Measurements from ENCODE around the gene APOA1. TPM values are rescaled to one million over a fixed set of nuclear protein-coding genes. Genes with fewer than 3 reads are reported as not detected.
A peak's percentile ranks its signal among the peaks of the same experiment; 100 is the strongest.

APOA1 gene
- polyA plus RNA-seq, 1 donor (not counting 4 experiments of a cell fraction or from before 2014, with no cell fraction given) = not detected

- Histone ChIP-seq H4K20me1 (ENCODE audit: control insufficient read depth, extremely low read depth, insufficient read depth, low read length) (no peaks in the 10 kb centered on the region), H3K9ac (ENCODE audit: control insufficient read depth, extremely low read depth, insufficient read depth, low read length) (no peak overlapping the region), H3K4me3 (ENCODE audit: control insufficient read depth in 2 of 3, extremely low read depth in 1 of 3, insufficient read depth in 2 of 3, low read depth in 1 of 3, low read length in 3 of 3) (no peak overlapping the region), H3K4me1 (ENCODE audit: control insufficient read depth, extremely low read depth, insufficient read depth, low read length) (peaks cover 4% of the 10 kb centered on the region), H3K4me2 (ENCODE audit: control insufficient read depth, extremely low read depth, insufficient read depth, low read depth, low read length) (no peak overlapping the region), H3K27me3 (ENCODE audit: control insufficient read depth, extremely low read depth, insufficient read depth, low read length) (no peaks in the 10 kb centered on the region), H3K36me3 (ENCODE audit: control insufficient read depth in 2 of 2, extremely low read depth in 1 of 2, insufficient read depth in 2 of 2, low read length in 2 of 2) (peaks cover 0 to 2% of the 10 kb centered on the region in 2 experiments), H2AFZ (ENCODE audit: control insufficient read depth, low read length) (no peak overlapping the region), H3K9me3 (ENCODE audit: control insufficient read depth, low read depth, low read length) (no peaks in the 10 kb centered on the region), H3K27ac (ENCODE audit: control insufficient read depth, insufficient read depth, low read length) (no peak overlapping the region), H3K79me2 (ENCODE audit: control insufficient read depth, insufficient read depth, low read length) (no peaks in the 10 kb centered on the region), H3K9me1 (ENCODE audit: control insufficient read depth, extremely low read depth, insufficient read depth, low read length) (no peaks in the 10 kb centered on the region)
- TF ChIP-seq EZH2 (IDR thresholded peaks at IDR 0.05; ENCODE audit: low read length) (no peak), CTCF (optimal IDR thresholded peaks at IDR 0.05 in 1 of 3, IDR thresholded peaks at IDR 0.05 in 1 of 3, conservative IDR thresholded peaks at IDR 0.05 in 1 of 3; ENCODE audit: extremely low read depth in 1 of 3, insufficient read depth in 2 of 3, low read length in 3 of 3) (no peak)
- DNase-seq (ENCODE audit: low read depth, low spot score) = peak; percentile 45
- peak; percentile 81 for FAIRE-seq
- dilution Hi-C loops (cut with MboI; ENCODE audit: extremely low pct_ligation_motif_present, low sequenced_read_pairs) = no loop called here
Observed at GRCh38 chr11:116882386-116882785, 45.0 kb upstream of the APOA1 start.

- H3K9me1 ChIP-seq (ENCODE audit: control insufficient read depth, extremely low read depth, insufficient read depth, low read length) = peaks cover 2% of the 10 kb centered on the region
- no peak overlapping the region for H3K27ac ChIP-seq (ENCODE audit: control insufficient read depth, insufficient read depth, low read length)
- no peaks in the 10 kb centered on the region for H4K20me1 ChIP-seq (ENCODE audit: control insufficient read depth, extremely low read depth, insufficient read depth, low read length)
- no peak overlapping the region for H3K9ac ChIP-seq (ENCODE audit: control insufficient read depth, extremely low read depth, insufficient read depth, low read length)
- no peak for FAIRE-seq
- H3K36me3 ChIP-seq (ENCODE audit: control insufficient read depth in 2 of 2, extremely low read depth in 1 of 2, insufficient read depth in 2 of 2, low read length in 2 of 2) = peaks cover 0 to 2% of the 10 kb centered on the region in 2 experiments
- H3K79me2 ChIP-seq (ENCODE audit: control insufficient read depth, insufficient read depth, low read length) = no peaks in the 10 kb centered on the region
- DNase-seq (ENCODE audit: low read depth, low spot score) = no peak
- dilution Hi-C loops (cut with MboI; ENCODE audit: extremely low pct_ligation_motif_present, low sequenced_read_pairs) = no loop called here
- TF ChIP-seq CTCF (optimal IDR thresholded peaks at IDR 0.05 in 1 of 3, IDR thresholded peaks at IDR 0.05 in 1 of 3, conservative IDR thresholded peaks at IDR 0.05 in 1 of 3; ENCODE audit: extremely low read depth in 1 of 3, insufficient read depth in 2 of 3, low read length in 3 of 3) = no peak
- TF ChIP-seq EZH2 (IDR thresholded peaks at IDR 0.05; ENCODE audit: low read length) = no peak
- no peaks in the 10 kb centered on the region for H3K9me3 ChIP-seq (ENCODE audit: control insufficient read depth, low read depth, low read length)
- no peak overlapping the region for H2AFZ ChIP-seq (ENCODE audit: control insufficient read depth, low read length)
- no peaks in the 10 kb centered on the region for H3K27me3 ChIP-seq (ENCODE audit: control insufficient read depth, extremely low read depth, insufficient read depth, low read length)
- no peak overlapping the region for H3K4me3 ChIP-seq (ENCODE audit: control insufficient read depth in 2 of 3, extremely low read depth in 1 of 3, insufficient read depth in 2 of 3, low read depth in 1 of 3, low read length in 3 of 3)
- peaks cover 4% of the 10 kb centered on the region for H3K4me1 ChIP-seq (ENCODE audit: control insufficient read depth, extremely low read depth, insufficient read depth, low read length)
- no peak overlapping the region for H3K4me2 ChIP-seq (ENCODE audit: control insufficient read depth, extremely low read depth, insufficient read depth, low read depth, low read length)
Observed at GRCh38 chr11:116881143-116881542, 43.7 kb upstream of the APOA1 start.
